Subcutaneous adipose tissue (tissue), 4 donors: Measurements from ENCODE around the gene ECE2. TPM values are rescaled to one million over a fixed set of nuclear protein-coding genes. Genes with fewer than 3 reads are reported as not detected.

Experiments used
- CTCF ChIP-seq: fragments of 450-650 bp; IDR thresholded peaks from one replicate; pipeline ENCODE4 v1.5.1; 2016; ENCODE audit warnings: low read depth, mild to moderate bottlenecking, control low read depth, antibody characterized with exemption, moderate library complexity
- total RNA-seq, 4 donors: library from RNA; depleted of rRNA; stranded (reverse); fragments of >200 nt; gene quantifications; one replicate each; pipeline ENCODE4 v1.1.0, GENCODE V29; 2016

The ECE2 gene
- total RNA-seq, 4 donors from 2014 or later = not detected

- TF ChIP-seq CTCF = no peak
Observed at GRCh38 chr3:184257083-184257915, 18.5 kb upstream of the ECE2 start.

GRCh38 chr3:184258926-184259325, 16.9 kb upstream of the ECE2 start:
- TF ChIP-seq CTCF = no peak

- no peak for TF ChIP-seq CTCF
Observed at GRCh38 chr3:184259396-184259877, 16.4 kb upstream of the ECE2 start.

GRCh38 chr3:184259878-184260723, 15.7 kb upstream of the ECE2 start:
- TF ChIP-seq CTCF = no peak

- TF ChIP-seq CTCF = no peak
Observed at GRCh38 chr3:184260724-184261269, 15.0 kb upstream of the ECE2 start.

GRCh38 chr3:184261270-184261853, 14.5 kb upstream of the ECE2 start, which contains the start of gene CAMK2N2:
TSS of gene CAMK2N2 (minus strand) at chr3:184261553. CDS start at chr3:184261285, 268 bp downstream.
- TF ChIP-seq CTCF = no peak
